NCI-H1930 (cell line): ENCODE results near the gene FH.
A peak's percentile ranks its signal among the peaks of the same experiment; 100 is the strongest.

Experiments
- DNase-seq, 2 experiments: peaks; one replicate each; lab custom pipeline; 2025; lab: John Stamatoyannopoulos, UW

The FH gene

DNA sequence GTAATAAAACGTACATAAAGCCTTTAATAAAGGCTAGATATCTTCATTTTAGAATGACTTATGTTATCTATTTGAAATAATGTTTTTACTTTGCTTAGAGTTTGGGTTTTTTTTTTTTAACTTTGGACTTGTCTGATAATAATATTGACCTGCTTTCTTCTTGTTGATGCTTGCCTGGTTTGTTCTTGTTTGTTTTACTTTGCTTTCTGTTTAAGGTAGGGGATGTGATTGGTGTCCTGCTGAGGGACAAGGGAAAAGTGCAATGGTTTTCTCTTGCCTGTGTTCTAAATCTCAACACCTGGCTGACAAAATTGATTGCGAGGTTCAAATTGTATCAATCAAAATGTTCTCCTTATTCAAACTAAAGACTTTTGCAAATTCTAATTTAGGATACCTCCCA is 2.2 kb upstream of the FH start:
- no peak for DNase-seq

DNA sequence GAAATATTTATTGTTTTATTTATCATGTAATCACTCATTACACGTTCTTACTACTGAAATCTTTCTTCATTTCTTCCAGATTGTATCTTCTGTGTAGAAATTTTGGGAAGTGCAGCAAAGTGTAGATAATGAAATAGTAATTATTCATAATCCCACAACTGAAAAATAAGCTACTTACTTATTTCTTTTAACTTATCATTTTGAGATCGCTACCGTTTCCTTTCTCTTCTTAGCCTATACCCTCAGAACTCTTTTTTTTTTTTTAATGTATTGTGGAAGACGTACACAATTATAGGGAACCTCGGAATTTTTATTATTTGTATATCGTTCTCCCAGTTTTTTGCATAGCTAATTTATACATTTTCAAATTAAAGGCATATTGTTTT is 518 bp upstream of the FH start:
- DNase-seq = no peak

DNA sequence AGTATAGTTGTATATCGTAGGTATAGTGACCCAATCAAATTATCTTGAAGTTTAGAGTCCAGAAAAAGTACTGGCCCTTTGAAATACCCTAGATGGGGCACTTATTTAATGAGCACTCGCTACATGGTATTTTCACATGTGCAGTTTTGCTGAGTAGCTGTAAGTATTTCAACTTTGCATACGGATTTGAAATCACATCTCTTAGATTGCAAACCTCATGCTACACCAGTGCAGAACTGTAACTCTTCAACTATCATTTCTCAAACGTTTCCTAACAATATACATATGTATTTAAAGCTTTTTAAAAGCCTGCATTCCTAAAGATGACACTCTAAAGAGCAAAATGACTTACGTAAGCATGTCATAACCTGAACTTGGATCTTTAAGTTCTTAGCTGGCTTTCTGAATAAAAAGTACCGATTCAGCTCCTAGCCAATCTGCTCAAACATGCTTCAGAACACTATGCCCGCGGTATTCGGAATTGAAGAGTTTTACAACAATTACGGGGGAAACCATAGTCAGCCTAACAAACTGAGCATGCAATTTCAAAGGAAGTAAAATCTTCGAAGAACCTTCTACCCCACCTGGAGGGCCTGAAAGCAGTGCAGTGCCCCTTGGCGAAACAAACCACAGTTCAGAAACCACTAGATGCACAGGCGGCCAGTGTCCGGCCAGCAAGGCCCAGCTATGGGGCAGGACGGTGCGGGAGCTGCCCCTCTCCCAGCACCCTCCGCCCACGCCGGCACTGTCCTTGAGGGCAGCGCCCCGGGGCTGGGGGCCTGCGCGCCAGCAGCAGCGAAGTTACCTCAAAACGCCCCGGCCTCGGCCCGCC is 863 bp downstream of the FH start:
- no peak for DNase-seq

DNA sequence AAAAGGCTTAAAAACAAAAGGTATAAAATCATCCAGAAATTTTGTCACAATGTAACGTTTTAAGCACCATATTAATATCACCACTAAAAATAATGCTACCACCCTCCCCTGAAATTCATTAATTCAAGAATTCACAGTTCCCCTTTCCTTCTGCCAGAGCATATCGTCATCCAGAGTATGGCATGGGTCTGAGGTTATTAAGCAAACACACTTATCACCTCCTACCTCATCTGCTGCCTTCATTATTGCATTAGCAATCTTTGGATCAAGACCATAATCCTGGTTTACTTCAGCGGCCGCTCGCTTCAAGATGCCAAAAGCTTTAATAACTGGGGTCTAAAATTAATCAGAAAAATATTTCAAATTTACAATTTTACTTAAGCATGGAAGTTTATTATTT is 6.2 kb downstream of the FH start:
- no peak for DNase-seq

DNA sequence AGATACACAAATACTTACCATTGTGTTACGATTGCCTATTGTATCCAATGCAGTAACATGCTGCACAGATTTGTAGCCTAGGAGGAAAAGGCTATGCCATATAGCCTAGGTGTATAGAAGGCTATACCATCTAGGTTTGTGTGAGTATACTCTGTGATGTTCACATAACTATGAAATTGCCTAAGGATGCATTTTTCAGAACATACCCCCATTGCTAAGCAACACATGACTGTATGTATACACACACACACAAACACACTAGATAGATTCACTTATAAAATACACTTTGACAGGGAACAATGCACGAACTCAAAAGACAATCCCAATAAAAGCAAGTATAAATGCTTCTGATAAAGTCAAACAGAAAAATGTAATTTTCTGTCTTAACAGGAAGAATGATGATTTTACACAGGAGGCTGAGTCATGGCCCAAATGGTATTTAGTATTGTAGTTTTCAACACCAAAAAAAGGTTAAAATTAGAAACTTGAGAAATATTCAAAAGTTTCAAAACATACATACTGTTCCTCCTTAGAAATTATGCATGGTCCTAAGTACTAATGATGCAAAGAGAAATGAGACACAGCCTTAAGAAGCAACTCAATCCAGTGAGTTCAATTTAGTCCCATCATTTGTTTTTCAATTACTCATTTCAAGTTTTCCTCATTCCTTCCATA is 12.2 kb downstream of the FH start:
- no peak for DNase-seq

DNA sequence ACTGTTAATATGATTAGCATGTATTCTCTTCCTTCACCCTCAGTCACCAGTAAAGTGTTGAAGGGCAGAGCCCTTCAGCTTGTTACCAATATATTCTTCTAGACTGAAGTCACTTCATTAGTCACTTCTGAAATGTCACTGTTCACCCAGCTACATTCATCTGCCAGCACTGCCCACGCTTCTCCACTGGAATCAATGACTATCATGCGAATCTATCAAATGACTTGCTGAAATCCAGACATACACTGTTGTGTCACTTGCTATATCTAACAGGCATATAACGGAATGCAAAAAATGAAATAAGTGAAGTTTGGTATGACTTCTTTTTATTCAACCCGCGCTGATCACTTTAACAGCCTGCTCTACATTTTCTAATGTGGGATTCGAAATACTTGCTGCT is 16.1 kb downstream of the FH start:
- no peak for DNase-seq

DNA sequence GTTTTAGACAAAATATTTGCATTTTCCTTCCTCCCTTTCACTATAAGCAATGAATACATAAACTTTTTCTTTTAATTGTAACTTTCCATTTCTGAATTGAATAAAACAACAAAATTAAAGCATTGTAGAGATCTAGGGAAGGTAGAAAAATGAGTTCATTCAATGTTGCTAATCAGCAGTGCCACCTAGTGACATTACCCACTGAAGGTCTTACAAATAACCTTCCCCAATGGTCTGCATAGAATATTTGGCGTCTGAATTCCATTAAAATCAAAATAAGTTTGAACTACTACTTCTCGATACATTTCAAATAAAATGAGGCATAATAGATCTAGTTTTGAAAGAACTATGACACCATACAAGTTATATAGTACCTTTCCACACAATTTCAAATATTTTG is 19.6 kb downstream of the FH start:
- DNase-seq = peak in 1 of 2 experiments; percentile 16

DNA sequence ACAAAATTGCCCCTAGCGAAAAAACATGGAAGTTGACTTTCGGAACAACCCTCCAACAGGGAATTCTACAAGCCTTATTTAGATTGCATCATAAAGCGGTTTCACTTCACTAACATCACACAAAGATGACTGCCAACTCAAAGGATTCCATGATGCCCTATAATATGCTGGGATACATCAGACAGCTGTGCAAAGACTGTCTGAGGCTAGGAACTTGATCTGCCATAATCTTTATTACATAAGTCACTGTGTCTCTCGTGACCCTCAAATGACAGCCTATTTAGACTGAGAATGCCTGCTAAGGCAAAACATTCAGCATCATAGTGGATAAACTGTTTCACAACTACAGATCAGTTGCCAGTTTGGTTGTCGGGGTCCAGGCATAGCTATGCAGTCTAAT is 23.8 kb downstream of the FH start:
- peak; percentile 24 to 86 for DNase-seq

DNA sequence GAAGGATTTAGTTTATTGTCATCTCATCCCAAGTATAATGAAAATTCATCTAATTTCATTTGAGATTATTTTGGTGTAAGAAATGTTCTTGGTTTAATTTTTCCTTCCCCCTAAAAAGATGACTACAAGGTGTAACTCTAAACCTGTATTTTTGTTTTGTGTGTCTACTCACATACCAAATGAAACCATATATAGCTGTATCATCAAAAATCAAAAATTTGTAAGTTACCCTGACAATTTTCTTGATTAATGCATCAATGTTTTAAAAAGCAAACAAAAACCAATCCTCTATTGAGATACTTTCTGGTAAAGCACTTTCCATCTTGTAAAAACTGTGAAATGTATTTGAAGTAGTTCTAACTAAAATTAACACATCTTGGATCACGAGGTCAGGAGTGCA is 30.8 kb downstream of the FH start:
- DNase-seq = no peak

DNA sequence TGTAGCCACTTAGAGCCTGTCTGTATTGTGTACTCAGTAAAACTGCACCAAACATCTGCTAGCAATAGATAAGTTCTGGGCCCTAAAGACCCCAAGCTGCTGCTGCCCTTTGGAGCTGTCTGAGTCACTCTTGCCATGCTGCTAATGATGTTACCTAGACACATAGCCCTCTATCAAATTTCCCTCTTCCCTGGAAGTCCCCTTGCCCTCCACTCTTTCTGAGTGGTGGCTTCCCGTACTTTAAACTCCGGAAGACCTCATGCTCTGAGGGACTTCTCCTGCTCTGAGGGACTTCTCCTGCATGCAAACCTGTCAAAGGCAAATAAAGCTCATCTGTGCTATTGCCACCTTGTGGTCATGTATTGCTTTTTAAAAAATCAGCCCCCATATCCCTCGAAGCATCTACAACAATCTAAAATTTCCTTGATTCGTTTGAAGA is 34.0 kb downstream of the FH start:
- peak in 1 of 2 experiments; percentile 5 for DNase-seq

DNA sequence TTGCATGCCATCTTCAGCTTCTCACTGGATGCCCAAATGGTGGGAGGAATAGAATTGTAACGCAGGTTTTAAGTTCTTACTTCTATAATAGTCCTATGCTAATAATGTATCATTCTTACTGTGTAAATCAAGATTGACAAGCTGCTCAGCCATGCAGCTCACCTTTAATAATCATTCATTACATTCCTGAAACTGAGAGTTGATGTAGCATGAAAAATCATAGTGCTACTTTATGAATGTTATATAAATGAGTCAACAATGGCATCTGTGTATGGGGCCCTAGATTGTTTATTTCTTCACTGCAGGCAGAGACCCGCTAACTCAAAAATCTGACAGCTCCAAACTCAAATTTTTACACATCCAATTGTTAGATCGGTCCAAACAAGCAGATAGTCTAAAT is 34.4 kb downstream of the FH start:
- no peak for DNase-seq

DNA sequence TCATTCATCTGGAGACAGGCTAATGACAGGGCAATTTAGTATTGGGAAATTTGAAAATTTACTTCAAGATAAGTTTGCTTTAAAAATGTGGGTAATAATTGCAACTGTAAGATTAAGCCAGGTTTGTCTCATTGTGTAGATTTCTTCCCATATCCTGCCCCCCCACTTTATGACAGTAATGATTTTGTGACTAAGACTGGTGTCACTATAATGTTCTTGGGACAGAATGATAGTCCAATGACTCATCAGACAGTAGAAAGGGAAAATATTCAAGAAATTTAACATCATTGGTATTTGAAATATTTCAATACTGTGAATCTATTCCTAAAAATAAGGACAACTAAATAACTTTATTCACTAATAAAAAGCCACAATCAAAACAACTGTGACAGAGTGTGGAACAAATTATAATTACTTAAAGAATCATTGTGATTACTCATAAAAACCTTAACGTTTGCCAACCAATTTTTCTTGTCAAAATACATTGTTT is 36.7 kb downstream of the FH start:
- DNase-seq = no peak

DNA sequence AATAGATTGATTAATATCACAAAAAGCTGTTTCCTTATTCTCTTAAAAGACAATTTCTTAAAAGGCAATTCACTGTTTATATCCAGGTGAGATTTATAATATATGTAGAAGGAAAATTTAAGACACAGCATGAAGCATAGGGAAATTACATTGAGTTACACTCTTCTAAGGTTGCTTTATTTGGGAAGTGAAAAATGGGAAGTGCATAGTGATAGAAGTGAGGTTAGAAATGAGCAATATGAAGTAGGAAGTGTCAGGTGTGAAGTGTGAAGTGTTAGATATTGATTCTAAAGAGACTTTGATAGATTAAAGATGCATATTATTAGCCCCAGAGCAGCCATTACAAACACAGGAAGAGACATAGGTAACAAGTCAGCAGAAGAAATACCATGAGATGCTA is 40.3 kb downstream of the FH start:
- DNase-seq = no peak

DNA sequence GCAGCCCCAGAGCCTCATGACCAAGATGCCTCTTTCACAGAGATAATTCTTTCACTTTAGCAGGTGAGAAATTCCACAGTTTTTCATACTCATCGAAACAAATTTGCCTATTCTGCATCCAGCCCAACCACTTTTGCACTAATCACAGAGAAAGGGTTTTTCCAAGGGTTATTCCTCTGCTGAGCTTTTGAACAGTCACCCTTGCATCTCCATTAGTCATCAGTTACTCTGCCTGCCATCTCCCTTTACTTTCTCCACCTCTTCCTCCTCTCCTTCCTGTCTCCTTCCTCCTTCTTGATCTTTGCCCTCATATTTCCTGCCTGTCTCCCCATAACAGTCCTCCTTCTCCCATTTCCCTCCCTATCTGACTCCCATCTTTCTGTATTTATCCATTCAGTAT is 43.9 kb downstream of the FH start:
- no peak for DNase-seq

DNA sequence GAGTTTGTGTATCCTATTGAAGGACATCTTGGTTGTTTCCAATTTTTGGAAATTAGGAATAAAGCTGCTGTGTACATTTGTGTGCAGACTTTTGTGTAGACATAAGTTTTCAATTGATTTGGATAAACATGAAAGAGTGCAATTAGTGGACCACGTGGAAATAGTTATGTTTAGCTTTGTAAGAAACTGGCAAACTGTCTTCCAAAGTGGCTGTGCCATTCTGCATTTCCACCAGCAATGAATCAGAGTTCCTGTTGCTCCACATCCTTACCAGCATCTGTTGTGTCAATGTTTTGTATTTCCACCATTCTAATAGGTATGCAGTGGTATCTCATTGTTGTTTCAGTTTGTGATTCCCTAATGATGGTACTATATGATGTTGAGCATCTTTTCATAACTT is 46.5 kb downstream of the FH start:
- DNase-seq = no peak

DNA sequence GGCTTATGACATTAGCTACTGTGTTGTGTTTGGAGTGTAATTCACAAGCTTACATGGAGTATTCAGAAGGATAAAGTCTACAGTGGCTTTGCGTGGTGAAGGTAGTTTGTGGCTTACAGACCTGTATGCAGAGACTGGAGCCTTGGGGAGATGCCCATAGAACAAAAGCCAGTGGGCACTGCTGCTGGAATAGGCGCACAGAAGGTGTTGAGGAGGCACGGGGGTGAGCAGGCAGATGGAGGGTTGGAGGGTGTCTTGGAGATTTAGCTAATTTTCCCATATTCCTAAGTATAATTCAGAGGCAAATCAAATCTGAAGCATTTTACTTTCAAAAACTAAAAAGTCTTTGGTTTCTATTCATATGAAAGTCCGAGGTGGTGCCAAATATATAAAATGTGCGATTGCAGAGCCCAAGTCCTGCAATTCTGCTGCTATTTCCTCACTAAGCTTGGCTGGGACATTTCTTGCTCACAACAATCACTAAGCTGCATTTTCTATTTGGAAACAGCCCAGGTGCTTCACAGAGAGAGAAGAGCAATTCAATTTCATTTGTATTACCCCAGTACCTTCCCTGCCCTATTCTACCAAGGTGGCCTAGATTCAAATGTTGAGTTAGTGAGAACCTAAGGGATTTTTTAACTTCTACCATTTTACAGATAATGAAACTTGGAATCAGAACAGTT is 48.5 kb downstream of the FH start:
- no peak for DNase-seq

DNA sequence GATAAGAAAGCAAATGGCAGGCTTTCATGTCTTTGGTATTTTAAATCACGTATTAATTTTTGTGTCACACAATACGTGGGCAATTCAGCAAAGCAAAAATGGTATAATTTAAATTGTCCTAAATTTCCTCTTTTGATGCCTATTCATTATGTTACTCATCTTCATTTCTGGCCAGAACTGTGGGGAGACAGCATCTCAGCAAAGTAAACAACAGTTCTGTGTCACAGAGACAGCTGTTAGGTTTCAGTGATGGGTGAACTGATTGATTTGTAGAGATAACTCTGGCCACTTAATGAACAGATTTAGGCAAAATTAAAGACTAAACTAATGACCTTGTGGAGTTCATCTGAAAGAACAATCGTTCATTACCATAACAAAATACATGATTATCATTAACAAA is 49.2 kb downstream of the FH start:
- no peak for DNase-seq

DNA sequence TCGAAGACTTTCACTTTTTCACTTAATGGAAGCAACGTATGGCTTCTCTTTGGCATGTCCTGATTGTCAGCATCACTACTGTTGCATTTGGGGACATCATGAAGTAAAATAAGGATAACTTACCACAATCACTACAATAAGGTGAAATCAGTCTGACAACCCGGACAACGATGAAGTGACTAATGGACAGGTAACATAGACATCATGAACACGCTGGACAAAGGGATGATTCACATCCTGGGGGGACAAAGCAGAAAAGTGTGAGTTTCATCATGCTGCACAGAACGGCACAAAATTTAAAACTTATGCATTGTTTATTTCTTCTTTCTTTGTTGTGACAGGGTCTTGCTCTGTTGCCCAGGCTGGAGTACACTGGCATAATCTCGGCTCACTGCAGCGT is 53.9 kb downstream of the FH start:
- DNase-seq = no peak

DNA sequence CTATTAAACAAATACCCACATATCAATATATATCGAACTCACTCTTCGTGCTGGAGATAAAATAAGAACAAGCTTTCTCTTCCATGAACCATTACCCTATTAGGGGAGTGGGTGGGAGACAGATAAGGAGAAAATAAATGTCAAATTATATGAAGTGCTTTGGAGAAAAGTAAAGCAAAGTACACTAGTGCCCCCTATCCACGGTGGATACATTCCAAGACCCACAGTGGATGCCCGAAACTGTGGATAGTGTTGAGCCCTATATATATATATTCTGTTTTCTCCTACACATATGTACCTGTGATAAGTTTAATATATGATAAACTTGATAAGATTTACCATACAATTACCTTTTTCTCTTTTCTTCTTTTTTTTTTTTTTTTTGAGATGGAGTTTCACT is 54.6 kb downstream of the FH start:
- DNase-seq = no peak

DNA sequence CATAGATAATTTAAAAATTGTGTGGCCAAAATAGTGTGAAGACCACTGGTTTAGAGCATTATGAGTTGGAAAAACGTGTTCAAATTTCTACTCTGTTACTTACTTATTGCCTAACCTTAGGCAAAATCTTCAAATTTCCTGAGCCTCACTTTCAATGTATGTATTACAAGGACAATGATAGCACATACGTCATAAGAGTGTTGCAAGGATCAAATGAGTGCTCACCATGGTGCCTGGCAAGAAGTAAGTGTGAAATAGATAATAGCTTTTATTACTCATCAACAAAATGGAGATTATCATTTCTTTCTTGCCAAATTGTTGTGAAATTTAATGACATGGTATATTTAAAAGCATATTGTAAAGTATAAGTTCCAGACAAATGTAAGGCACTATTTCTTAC is 57.2 kb downstream of the FH start:
- no peak for DNase-seq

DNA sequence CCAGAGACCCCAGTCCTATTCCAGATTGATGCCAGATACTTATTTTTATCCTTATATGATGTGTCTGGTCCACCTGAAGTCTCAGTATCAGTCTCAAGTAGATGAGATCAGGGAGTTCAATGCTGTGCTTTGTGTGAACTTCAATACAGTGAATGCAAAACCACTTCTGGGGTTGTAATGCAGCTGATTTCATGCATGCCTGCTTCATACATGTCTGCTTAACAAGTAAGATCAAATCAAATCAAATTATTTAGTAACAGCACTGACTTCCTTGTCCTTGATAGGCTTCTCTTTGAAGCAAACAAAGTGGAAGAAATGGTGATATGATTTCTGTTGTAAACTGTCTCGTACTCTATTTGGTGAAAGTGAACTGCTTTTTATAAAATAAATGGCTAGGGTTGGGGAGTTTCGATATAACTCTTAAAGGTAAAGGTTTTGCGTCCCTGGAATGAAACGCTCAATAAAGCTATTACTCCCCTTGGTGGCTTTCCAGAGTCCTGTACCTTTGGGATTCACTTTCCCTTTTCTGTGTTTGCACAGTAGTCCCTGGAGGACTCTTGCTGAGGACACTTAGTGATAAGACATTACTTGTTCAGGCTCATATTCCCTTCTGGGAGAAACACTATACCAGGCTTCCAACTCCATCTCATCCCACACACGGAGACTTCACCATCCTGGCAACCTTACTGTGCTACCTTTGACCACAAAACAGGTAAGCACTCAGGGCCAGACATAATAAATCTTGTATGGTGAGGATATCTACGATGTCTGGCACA is 59.3 kb downstream of the FH start:
- DNase-seq = no peak

DNA sequence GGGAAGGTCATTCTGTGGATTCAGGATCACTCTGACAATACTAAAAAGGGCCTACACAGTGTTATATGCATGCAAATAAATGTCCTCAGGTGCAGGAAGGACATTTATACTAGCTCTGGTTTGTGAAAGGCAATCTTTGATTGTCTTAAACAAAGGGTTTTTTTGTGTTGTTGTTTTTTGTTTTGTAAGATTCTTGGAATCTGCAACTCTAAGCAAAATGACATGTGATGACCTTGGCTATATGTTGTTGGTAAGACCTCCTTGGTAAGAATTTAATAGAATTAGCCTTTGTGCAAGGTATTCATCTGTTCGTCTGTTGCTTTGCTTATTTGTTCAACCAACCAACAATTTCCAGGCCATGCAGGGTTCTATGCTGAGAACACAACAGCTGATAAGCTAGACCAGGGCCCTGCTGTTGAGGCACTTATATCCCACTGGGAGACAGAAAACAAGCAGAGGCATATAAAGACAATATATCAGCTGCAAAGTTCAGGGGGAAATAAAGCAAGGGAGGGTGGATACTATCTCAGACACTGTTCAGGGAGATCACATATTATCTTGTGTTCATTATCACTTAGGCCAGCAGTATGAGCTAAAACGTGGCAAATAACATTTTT is 60.3 kb downstream of the FH start:
- no peak for DNase-seq
